Omental fat pad (tissue), 4 donors: Measurements from ENCODE around the gene KRTAP3-1. TPM values are rescaled to one million over a fixed set of nuclear protein-coding genes. Genes with fewer than 3 reads are reported as not detected.

ENCODE experiments used
- ATAC-seq: fragments of 150-250 bp; one replicate; pipeline ENCODE4 v1.9.1; 2016; ENCODE audit warnings: mild to moderate bottlenecking, moderate library complexity; ENCODE audit not compliant: low FRiP score
- DNase-seq: peaks from one replicate; pipeline ENCODE4 v3.0.0-alpha.2; 2019; ENCODE audit warnings: low spot score
- total RNA-seq, 4 donors: library from RNA; depleted of rRNA; stranded (reverse); fragments of >200 nt; gene quantifications; one replicate each; pipeline ENCODE4 v1.1.0, GENCODE V29; 2016
- TF ChIP-seq, protein P1 (sequence below), 3 donors: fragments of 450-650 bp; IDR thresholded peaks; one replicate each; pipeline ENCODE4 v1.5.1; 2016 to 2017; ENCODE audit warnings: antibody characterized with exemption in 3 of 3, mild to moderate bottlenecking in 3 of 3, moderate library complexity in 2 of 3

The KRTAP3-1 gene
- total RNA-seq, 4 donors from 2014 or later = not detected

DNA sequence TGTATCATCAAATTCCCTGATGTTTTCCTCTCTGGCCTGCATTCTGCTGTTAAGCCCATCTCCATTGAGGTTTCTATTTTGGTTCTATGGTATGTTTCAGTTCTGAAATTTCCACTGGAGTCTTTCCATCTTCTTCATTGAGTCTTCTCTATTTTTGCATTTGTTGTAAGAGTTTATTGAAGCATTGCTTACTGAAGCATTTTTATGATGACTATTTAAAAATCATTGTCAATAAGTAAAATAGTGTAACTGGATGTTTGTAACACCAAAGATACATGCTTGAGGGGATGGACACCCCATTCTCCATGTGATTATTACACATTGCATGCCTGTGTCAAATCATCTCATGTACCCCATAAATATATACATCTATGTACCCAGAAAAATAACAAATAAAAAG is 33.4 kb downstream of the KRTAP3-1 start:
- no peak for DNase-seq
- ATAC-seq = no peak
- TF ChIP-seq, protein P1, sequence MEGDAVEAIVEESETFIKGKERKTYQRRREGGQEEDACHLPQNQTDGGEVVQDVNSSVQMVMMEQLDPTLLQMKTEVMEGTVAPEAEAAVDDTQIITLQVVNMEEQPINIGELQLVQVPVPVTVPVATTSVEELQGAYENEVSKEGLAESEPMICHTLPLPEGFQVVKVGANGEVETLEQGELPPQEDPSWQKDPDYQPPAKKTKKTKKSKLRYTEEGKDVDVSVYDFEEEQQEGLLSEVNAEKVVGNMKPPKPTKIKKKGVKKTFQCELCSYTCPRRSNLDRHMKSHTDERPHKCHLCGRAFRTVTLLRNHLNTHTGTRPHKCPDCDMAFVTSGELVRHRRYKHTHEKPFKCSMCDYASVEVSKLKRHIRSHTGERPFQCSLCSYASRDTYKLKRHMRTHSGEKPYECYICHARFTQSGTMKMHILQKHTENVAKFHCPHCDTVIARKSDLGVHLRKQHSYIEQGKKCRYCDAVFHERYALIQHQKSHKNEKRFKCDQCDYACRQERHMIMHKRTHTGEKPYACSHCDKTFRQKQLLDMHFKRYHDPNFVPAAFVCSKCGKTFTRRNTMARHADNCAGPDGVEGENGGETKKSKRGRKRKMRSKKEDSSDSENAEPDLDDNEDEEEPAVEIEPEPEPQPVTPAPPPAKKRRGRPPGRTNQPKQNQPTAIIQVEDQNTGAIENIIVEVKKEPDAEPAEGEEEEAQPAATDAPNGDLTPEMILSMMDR (IDR thresholded peaks at IDR 0.05) = no peak

DNA sequence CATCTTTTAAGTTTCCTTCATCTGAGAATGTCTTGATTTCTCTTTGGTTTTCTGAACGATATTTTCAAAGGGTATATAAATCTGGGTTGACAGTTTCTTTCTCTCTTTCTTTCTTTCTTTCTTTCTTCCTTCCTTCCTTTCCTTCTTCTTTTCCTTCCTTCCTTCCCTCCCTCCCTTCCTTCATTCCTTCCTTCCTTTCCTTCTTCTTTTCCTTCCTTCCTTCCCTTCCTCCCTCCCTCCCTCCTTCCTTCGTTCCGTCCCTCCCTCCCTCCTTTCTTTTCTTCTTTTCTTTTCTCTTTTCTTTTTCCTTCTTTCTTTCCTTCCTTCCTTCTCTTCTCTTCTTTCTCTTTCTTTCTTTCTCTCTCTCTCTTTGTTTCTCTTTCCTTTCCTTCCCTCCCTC is 34.6 kb downstream of the KRTAP3-1 start:
- DNase-seq = no peak
- ATAC-seq = no peak
- TF ChIP-seq, protein P1 (IDR thresholded peaks at IDR 0.05) = no peak

DNA sequence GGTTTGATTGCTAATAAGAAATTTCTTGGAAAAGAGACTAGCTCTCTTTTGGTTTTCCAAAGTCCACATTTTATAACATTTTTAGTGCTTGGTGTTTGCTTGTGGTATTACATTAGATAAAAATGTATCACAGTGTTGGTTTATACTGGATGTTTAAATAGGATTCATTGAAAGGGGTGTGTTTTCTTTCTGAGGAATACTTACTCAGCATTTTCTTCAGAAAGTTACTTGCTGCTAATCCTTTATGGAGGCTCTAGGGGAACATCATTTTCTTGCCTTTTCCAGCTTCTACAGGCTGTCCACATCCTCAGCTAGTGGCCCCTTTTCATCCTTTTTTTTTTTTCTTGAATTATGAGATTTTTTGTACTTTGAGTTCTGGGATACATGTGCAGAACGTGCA is 41.3 kb downstream of the KRTAP3-1 start:
- no peak for ATAC-seq
- TF ChIP-seq, protein P1 (IDR thresholded peaks at IDR 0.05) = no peak
- no peak for DNase-seq

DNA sequence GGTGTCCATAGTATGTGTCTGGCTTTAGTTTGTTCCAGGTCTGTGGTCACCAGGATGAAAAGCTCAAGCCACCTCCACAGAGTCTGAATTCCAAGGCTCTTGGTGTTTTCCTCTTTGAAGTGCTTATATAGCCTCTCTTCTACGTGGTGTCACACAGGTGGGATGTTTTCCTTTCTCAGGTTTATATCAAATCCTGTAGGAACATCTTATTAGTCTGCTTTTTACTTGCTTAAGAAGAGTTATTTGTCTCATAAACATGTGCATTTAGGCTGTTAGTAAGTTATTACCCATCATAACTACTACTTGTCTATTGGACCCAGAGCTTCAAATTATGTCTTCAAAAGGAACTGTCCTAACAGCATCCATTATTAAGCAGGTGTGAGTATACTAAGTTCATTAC is 42.1 kb downstream of the KRTAP3-1 start, which contains the start of gene KRT39:
TSS of gene KRT39 (minus strand) at position 101 of the 400 bp plus-strand sequence. CDS start at position 9, 92 bp downstream.
- ATAC-seq = no peak
- TF ChIP-seq, protein P1 (IDR thresholded peaks at IDR 0.05) = no peak
- no peak for DNase-seq

DNA sequence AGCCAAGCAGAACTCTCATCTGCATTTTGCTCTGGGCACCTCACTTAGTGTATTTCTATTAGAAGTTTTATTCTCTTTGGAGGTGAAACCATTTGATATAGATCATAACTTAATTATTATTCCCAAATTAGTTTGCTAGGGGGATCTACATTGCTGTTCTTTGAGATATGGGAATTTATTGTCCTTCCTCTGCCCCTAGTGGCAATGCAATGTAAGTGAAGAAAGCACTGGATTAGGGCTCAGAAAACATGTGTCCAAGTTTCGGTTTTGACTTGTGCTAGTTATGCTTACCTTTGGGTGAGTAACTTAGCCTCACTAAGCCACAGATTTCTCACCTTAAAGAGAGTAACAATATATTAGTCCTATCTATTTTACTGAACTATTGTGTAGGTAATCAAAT is 45.1 kb downstream of the KRTAP3-1 start:
- DNase-seq = no peak

DNA sequence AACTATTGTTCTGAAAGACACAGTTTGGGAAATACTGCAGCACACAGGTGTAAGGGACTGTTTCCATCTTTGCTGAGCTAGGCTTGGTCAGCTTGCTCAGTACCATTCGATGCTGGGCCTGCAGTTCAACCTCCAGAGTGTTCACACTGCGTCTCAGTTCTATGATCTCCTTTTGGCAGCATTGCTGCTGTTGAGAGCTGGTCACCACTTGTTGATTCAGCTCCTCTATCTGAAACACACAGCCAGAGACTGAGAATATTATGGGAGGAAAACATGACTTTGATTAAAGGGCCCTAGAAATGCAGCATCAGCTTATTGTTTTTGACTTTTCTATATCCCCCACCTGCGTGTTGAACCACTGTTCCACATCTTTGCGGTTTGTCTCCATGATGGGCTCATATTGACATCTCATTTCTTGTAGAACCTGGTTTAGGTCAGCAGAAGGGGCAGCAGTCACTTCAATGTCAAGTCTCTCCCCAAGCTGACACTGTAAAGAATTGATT is 46.8 kb downstream of the KRTAP3-1 start:
- TF ChIP-seq, protein P1 (IDR thresholded peaks at IDR 0.05) = no peak
- ATAC-seq (no peak), DNase-seq (no peak)

More for the DNA sequence above, 45.1 kb downstream of the KRTAP3-1 start:
- TF ChIP-seq, protein P1 (IDR thresholded peaks at IDR 0.05) = peak in 1 of 3 donors; percentile 21
- ATAC-seq = no peak

DNA sequence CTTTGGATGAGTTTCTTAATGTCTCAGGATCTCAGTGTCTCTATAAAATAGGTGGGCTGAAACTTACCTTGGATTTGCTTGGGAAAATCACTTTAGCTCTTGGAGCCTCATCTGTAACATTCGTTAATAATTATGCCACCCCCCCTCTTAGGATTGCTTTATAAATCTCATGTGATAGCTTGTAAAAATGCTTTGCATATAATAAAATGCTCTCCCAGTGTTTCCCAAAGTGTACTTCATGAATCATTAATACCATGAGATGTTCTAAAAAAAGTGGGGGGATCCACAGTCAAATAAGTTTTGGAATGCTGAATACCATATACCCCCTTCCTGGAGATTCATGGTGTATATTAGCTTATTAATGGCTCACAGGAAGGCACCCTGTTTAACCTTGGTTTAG is 47.3 kb downstream of the KRTAP3-1 start:
- ATAC-seq (no peak), DNase-seq (no peak)

More for the DNA sequence above, 47.3 kb downstream of the KRTAP3-1 start:
- TF ChIP-seq, protein P1 (IDR thresholded peaks at IDR 0.05) = no peak
